ENCODE data around the gene ECEL1.
"Not testable (repeated sequence)": the region's sequence is repeated elsewhere in the genome, so short reads cannot be mapped to it uniquely, and the experiment has no call there.

The ECEL1 gene

GRCh38 chr2:232487385-232488096 is at the start of gene ECEL1:
Gene ECEL1, minus strand, starts transcription at chr2:232487834. Its CDS starts 1,181 bp downstream, at chr2:232486653.
- DNase-seq: no peak

- DNase-seq: no peak
Measured at GRCh38 chr2:232537079-232537478, 49.4 kb upstream of the ECEL1 start.

GRCh38 chr2:232535761-232536530 is 48.3 kb upstream of the ECEL1 start:
- DNase-seq: no peak

GRCh38 chr2:232534940-232535651 is 47.5 kb upstream of the ECEL1 start:
- DNase-seq: no peak

- DNase-seq: no peak
Measured at GRCh38 chr2:232533944-232534710, 46.5 kb upstream of the ECEL1 start.

GRCh38 chr2:232532821-232533220 is 45.2 kb upstream of the ECEL1 start:
- DNase-seq: not testable (repeated sequence)

GRCh38 chr2:232532419-232532818 is 44.8 kb upstream of the ECEL1 start:
- DNase-seq: no peak

- no peak for DNase-seq
Measured at GRCh38 chr2:232530626-232531260, 43.1 kb upstream of the ECEL1 start.

- no peak for DNase-seq
Measured at GRCh38 chr2:232529806-232530547, 42.3 kb upstream of the ECEL1 start.

GRCh38 chr2:232528746-232529460 is 41.3 kb upstream of the ECEL1 start:
- DNase-seq: no peak

GRCh38 chr2:232527905-232528470 is 40.4 kb upstream of the ECEL1 start:
- no peak for DNase-seq

GRCh38 chr2:232526372-232526941 is 38.8 kb upstream of the ECEL1 start:
- no peak for DNase-seq

GRCh38 chr2:232525791-232526371 is 38.2 kb upstream of the ECEL1 start, which contains the start of gene CHRND:
Gene CHRND, plus strand, starts transcription at chr2:232526160. Its CDS starts 56 bp downstream, at chr2:232526216.
- DNase-seq: no peak

GRCh38 chr2:232525199-232525598 is 37.6 kb upstream of the ECEL1 start:
- no peak for DNase-seq

GRCh38 chr2:232524771-232525170 is 37.1 kb upstream of the ECEL1 start:
- DNase-seq: no peak

- DNase-seq: no peak
Measured at GRCh38 chr2:232523682-232524597, 36.3 kb upstream of the ECEL1 start.

GRCh38 chr2:232523402-232523681 is 35.7 kb upstream of the ECEL1 start:
- no peak for DNase-seq

- DNase-seq: no peak
Measured at GRCh38 chr2:232522623-232523401, 35.2 kb upstream of the ECEL1 start.
